Gastrocnemius medialis (tissue), 4 donors: ENCODE measurements around the gene CERS6. TPM values are rescaled to one million over a fixed set of nuclear protein-coding genes. Genes with fewer than 3 reads are reported as not detected.

Experiments
- ATAC-seq, 2 donors: fragments of 150-250 bp; one replicate each; pipeline ENCODE4 v1.9.1; 2016
- DNase-seq, 2 donors: peaks; one replicate each; pipeline ENCODE4 v3.0.0-alpha.2; 2019
- H3K27ac ChIP-seq, 4 donors: fragments of 200-600 bp; sonication (generic); 1 replicate in 1 of 4; 2 replicates in 3 of 4; pipeline ENCODE4 v1.5.1; 2016 to 2018; ENCODE audit warnings: mild to moderate bottlenecking in 2 of 4, moderate library complexity in 1 of 4
- H3K27me3 ChIP-seq, 3 donors: fragments of 200-600 bp; sonication (generic) in 2 of 3; 1 replicate in 1 of 3; 2 replicates in 2 of 3; pipeline versions ENCODE4 v1.5.1 to v1.6.0; 2016 to 2019; ENCODE audit warnings: mild to moderate bottlenecking in 1 of 3, moderate library complexity in 1 of 3
- H3K36me3 ChIP-seq, 2 donors: fragments of 200-600 bp; sonication (generic) in 1 of 2; one replicate each; pipeline ENCODE4 v1.5.1; 2017 to 2018
- H3K4me1 ChIP-seq, 2 donors: fragments of 200-600 bp; sonication (generic) in 1 of 2; one replicate each; pipeline ENCODE4 v1.5.1; 2016 to 2017; ENCODE audit warnings: mild to moderate bottlenecking in 2 of 2
- H3K4me3 ChIP-seq, 4 donors: fragments of 200-600 bp; sonication (generic) in 3 of 4; 1 replicate in 1 of 4; 2 replicates in 3 of 4; pipeline ENCODE4 v1.5.1; 2016 to 2019; ENCODE audit warnings: mild to moderate bottlenecking in 2 of 4
- H3K9me3 ChIP-seq, 3 donors: fragments of 200-600 bp; sonication (generic) in 2 of 3; 1 replicate in 1 of 3; 2 replicates in 2 of 3; pipeline ENCODE4 v1.5.1; 2016 to 2019
- CTCF ChIP-seq, 5 experiments: fragments of 450-650 bp in 3 of 5; fragments of 200-600 bp in 2 of 5; sonication (generic) in 2 of 5; IDR thresholded peaks in 4 of 5; conservative IDR thresholded peaks in 1 of 5; 1 replicate in 4 of 5; 2 replicates in 1 of 5; pipeline ENCODE4 v1.5.1; 2016 to 2019; ENCODE audit warnings: antibody characterized with exemption in 5 of 5, mild to moderate bottlenecking in 3 of 5, moderate library complexity in 3 of 5
- POLR2A ChIP-seq, 2 donors: fragments of 450-650 bp; IDR thresholded peaks; one replicate each; pipeline ENCODE4 v1.6.1; 2017; ENCODE audit warnings: antibody characterized with exemption in 2 of 2, mild to moderate bottlenecking in 2 of 2, moderate library complexity in 2 of 2
- in situ Hi-C, 4 donors: fragments of 200-750 bp; cut with MboI; loops; one replicate each; pipeline versions ENCODE4 v1.15.0 to v1.8.0; 2017; ENCODE audit warnings: low sequenced_read_pairs in 4 of 4
- intact Hi-C: fragments of 100-400 bp; cut with DNase I; formaldehyde crosslinking; loops from one replicate; pipeline ENCODE4 v1.15.1; 2023; ENCODE audit warnings: low total_unique reads
- total RNA-seq, 4 donors: library from RNA; depleted of rRNA; stranded (reverse); fragments of >200 nt; gene quantifications; one replicate each; pipeline versions ENCODE4 v1.1.0 to v1.2.3, GENCODE V29; 2016

CERS6 gene
- total RNA-seq, 4 donors from 2014 or later, result 11.9 to 18.0 (median 14.7) TPM

GRCh38 chr2:168432565-168433186 lies 23.4 kb upstream of the CERS6 start:
- Histone ChIP-seq H3K27ac (no peak overlapping the region), H3K27me3 (no peaks in the 10 kb centered on the region), H3K36me3 (no peaks in the 10 kb centered on the region), H3K4me3 (no peak overlapping the region), H3K4me1 (no peaks in the 10 kb centered on the region), H3K9me3 (no peaks in the 10 kb centered on the region)
- DNase-seq (no peak), ATAC-seq (no peak)
- in situ Hi-C loops, result no loop called here
- no peak for TF ChIP-seq CTCF (IDR thresholded peaks at IDR 0.05 in 4 of 5, conservative IDR thresholded peaks at IDR 0.05 in 1 of 5)
- TF ChIP-seq POLR2A (IDR thresholded peaks at IDR 0.05), result no peak
- intact Hi-C loops, result no loop called here

DNA sequence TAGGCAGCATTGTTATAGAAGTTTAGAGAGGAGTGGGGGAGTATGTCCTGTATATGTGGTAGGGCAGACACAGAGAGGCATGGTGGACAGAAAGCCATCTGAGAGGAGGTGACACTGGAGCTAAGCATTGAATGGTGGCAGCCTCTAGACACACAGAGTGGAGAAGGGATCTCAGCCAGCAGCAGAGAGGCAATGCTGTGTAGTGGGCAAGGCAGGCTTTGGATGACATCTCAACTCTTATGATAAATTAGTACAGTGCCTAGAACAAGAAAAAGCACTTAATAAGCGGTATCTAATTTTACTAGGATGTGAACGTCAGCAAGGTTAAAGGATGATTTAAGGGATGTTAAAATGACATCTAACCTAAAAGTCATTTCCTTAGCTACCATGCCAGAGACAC lies 22.5 kb upstream of the CERS6 start:
- in situ Hi-C loops, result no loop called here
- H3K36me3 ChIP-seq, result no peaks in the 10 kb centered on the region
- ATAC-seq (no peak), DNase-seq (no peak)
- H3K4me1 ChIP-seq, result no peaks in the 10 kb centered on the region
- no peaks in the 10 kb centered on the region for H3K9me3 ChIP-seq
- intact Hi-C loops, result no loop called here
- no peak overlapping the region for H3K27ac ChIP-seq
- H3K4me3 ChIP-seq, result no peak overlapping the region
- no peaks in the 10 kb centered on the region for H3K27me3 ChIP-seq
- TF ChIP-seq POLR2A (IDR thresholded peaks at IDR 0.05) (no peak), CTCF (IDR thresholded peaks at IDR 0.05 in 4 of 5, conservative IDR thresholded peaks at IDR 0.05 in 1 of 5) (no peak)

GRCh38 chr2:168434146-168434545 lies 21.9 kb upstream of the CERS6 start:
- intact Hi-C loops (no loop called here), in situ Hi-C loops (no loop called here)
- no peak overlapping the region for H3K27ac ChIP-seq

DNA sequence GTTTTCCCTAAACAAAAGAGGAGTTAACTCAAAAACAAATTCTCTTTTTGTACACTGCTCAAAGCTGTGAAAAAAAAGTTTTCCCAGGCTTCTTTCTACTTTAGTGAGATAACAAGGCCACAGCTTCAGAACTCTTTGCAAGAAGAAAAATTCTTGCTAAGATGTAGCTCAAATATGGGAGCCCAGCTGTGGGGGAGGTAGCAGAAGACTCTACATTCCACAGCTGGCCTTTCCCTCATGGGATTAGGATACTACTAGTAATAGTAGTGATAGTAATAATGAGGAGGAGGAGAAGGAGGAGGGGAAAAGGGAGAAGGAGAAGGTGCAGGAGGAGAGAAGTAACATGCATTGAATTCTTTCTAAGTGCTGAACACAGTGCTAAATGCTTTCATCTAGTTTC lies 19.2 kb upstream of the CERS6 start:
- intact Hi-C loops, result no loop called here
- Histone ChIP-seq H3K27ac (no peak overlapping the region), H3K4me1 (no peaks in the 10 kb centered on the region), H3K9me3 (no peaks in the 10 kb centered on the region), H3K4me3 (no peak overlapping the region), H3K36me3 (no peaks in the 10 kb centered on the region), H3K27me3 (no peaks in the 10 kb centered on the region)
- DNase-seq (no peak), ATAC-seq (no peak)
- in situ Hi-C loops, result no loop called here
- TF ChIP-seq CTCF (IDR thresholded peaks at IDR 0.05 in 4 of 5, conservative IDR thresholded peaks at IDR 0.05 in 1 of 5) (no peak), POLR2A (IDR thresholded peaks at IDR 0.05) (no peak)

More at GRCh38 chr2:168434146-168434545, 21.9 kb upstream of the CERS6 start:
- Histone ChIP-seq H3K9me3 (no peaks in the 10 kb centered on the region), H3K4me1 (no peaks in the 10 kb centered on the region), H3K27me3 (no peaks in the 10 kb centered on the region), H3K36me3 (no peaks in the 10 kb centered on the region), H3K4me3 (no peak overlapping the region)
- ATAC-seq (no peak), DNase-seq (no peak)
- TF ChIP-seq CTCF (IDR thresholded peaks at IDR 0.05 in 4 of 5, conservative IDR thresholded peaks at IDR 0.05 in 1 of 5) (no peak), POLR2A (IDR thresholded peaks at IDR 0.05) (no peak)

GRCh38 chr2:168438553-168438952 lies 17.5 kb upstream of the CERS6 start:
- TF ChIP-seq POLR2A (IDR thresholded peaks at IDR 0.05), result no peak
- TF ChIP-seq CTCF (IDR thresholded peaks at IDR 0.05 in 4 of 5, conservative IDR thresholded peaks at IDR 0.05 in 1 of 5), result no peak
- Histone ChIP-seq H3K9me3 (no peaks in the 10 kb centered on the region), H3K27me3 (no peaks in the 10 kb centered on the region), H3K4me1 (no peaks in the 10 kb centered on the region), H3K36me3 (no peaks in the 10 kb centered on the region), H3K4me3 (no peak overlapping the region), H3K27ac (no peak overlapping the region)
- ATAC-seq (no peak), DNase-seq (no peak)
- intact Hi-C loops, result no loop called here
- in situ Hi-C loops, result no loop called here
